HG02610 (cell line): Measurements from ENCODE around the gene FRS3.

Experiments
- ATAC-seq: cut with Tn5 transposase; IDR thresholded peaks from one replicate; pipeline ENCODE4 v1.9.1; 2021; ENCODE audit warnings: mild to moderate bottlenecking, moderate library complexity; ENCODE audit not compliant: unreplicated experiment

The FRS3 gene

GRCh38 chr6:41791984-41792383, 12.3 kb upstream of the FRS3 start:
- ATAC-seq, result no peak

- ATAC-seq, result no peak
Measured at GRCh38 chr6:41791305-41791704, 11.6 kb upstream of the FRS3 start.

GRCh38 chr6:41790045-41790444, 10.3 kb upstream of the FRS3 start:
- no peak for ATAC-seq

- no peak for ATAC-seq
Measured at GRCh38 chr6:41789390-41789724, 9.7 kb upstream of the FRS3 start.

- ATAC-seq, result peak; percentile 81
Measured at GRCh38 chr6:41787219-41787917, 7.7 kb upstream of the FRS3 start, which contains the start of gene TOMM6. TOMM6 (plus strand) TSS chr6:41787694; CDS start chr6:41787698, 4 bp downstream.

GRCh38 chr6:41786451-41787218, 6.9 kb upstream of the FRS3 start:
- ATAC-seq, result peak; percentile 57

- peak; percentile 3 for ATAC-seq
Measured at GRCh38 chr6:41785689-41786450, 6.2 kb upstream of the FRS3 start.

GRCh38 chr6:41785254-41785653, 5.6 kb upstream of the FRS3 start:
- no peak for ATAC-seq

GRCh38 chr6:41784581-41785171, 5.0 kb upstream of the FRS3 start:
- ATAC-seq, result no peak

- no peak for ATAC-seq
Measured at GRCh38 chr6:41783106-41783780, 3.5 kb upstream of the FRS3 start.

- no peak for ATAC-seq
Measured at GRCh38 chr6:41781366-41781730, 1.6 kb upstream of the FRS3 start.

- ATAC-seq, result no peak
Measured at GRCh38 chr6:41780551-41781365, 1.1 kb upstream of the FRS3 start, which contains the start of gene PRICKLE4. PRICKLE4 (plus strand) TSS chr6:41780782; CDS start chr6:41783474, 2,692 bp downstream.

GRCh38 chr6:41779336-41779735, 364 bp downstream of the FRS3 start:
- ATAC-seq, result peak; percentile 21

GRCh38 chr6:41778895-41779294, 805 bp downstream of the FRS3 start:
- no peak for ATAC-seq

GRCh38 chr6:41777551-41778285, 2.0 kb downstream of the FRS3 start:
- no peak for ATAC-seq

- no peak for ATAC-seq
Measured at GRCh38 chr6:41775293-41775882, 4.3 kb downstream of the FRS3 start.

- no peak for ATAC-seq
Measured at GRCh38 chr6:41774841-41775240, 4.9 kb downstream of the FRS3 start.

GRCh38 chr6:41771058-41771983, 8.4 kb downstream of the FRS3 start:
- no peak for ATAC-seq
